SK-N-SH (cell line): ENCODE data around the gene TPSAB1. TPM values are rescaled to one million over a fixed set of nuclear protein-coding genes. Genes with fewer than 3 reads are reported as not detected.

Experiments used
- CTCF ChIA-PET: fragments of 300-600, 350-600 bp; formaldehyde crosslinking; extraction: SDS; loops from one replicate; lab custom pipeline; 2021; lab: Yijun Ruan, JAX
- POLR2A ChIA-PET: fragments of 350-600 bp; sonication (Branson Sonifier 250); formaldehyde crosslinking; extraction: SDS; loops from one replicate; lab custom pipeline; 2020; ENCODE audit warnings: antibody characterized with exemption, inconsistent platforms; lab: Yijun Ruan, JAX
- DNase-seq: peaks from one replicate; pipeline ENCODE4 v3.0.0; 2012
- H2AFZ ChIP-seq: fragments of 200-600 bp; sonication (generic); 2 replicates; pipeline ENCODE4 v1.8.1; 2016; ENCODE audit warnings: antibody characterized with exemption, mild to moderate bottlenecking, low read depth
- H3F3A ChIP-seq: fragments of 200-600 bp; sonication (generic); replicated peaks from 2 replicates; pipeline ENCODE3; 2016; ENCODE audit warnings: antibody characterized with exemption, mild to moderate bottlenecking; ENCODE audit not compliant: insufficient read depth
- H3K27ac ChIP-seq, 2 experiments: fragments of 200-500 bp in 1 of 2; fragments of 200-600 bp in 1 of 2; sonication (Bioruptor generic) in 1 of 2; sonication (generic), shearing (Covaris generic) in 1 of 2; 2 replicates each; pipeline versions ENCODE4 v1.5.1 to v1.6.1; 2014 to 2016; ENCODE audit warnings: low read depth in 2 of 2, inconsistent platforms in 1 of 2, low read length in 1 of 2, mild to moderate bottlenecking in 1 of 2, mixed read lengths in 1 of 2
- H3K27me3 ChIP-seq: fragments of 200-600 bp; sonication (generic), shearing (Covaris generic); 2 replicates; pipeline ENCODE4 v1.6.1; 2016; ENCODE audit warnings: mixed run types; ENCODE audit not compliant: insufficient read depth
- H3K36me3 ChIP-seq, 2 experiments: fragments of 200-500 bp in 1 of 2; fragments of 200-600 bp in 1 of 2; sonication (Bioruptor generic) in 1 of 2; sonication (generic) in 1 of 2; replicated peaks in 1 of 2; 2 replicates each; pipeline versions ENCODE3 to v1.5.1; 2014 to 2016; ENCODE audit warnings: low read length in 1 of 2, mild to moderate bottlenecking in 1 of 2; ENCODE audit not compliant: insufficient read depth in 2 of 2, control insufficient read depth in 1 of 2
- H3K4me1 ChIP-seq, 2 experiments: fragments of 200-500 bp in 1 of 2; fragments of 200-600 bp in 1 of 2; sonication (Bioruptor generic) in 1 of 2; sonication (generic), shearing (Covaris generic) in 1 of 2; 2 replicates each; pipeline versions ENCODE4 v1.5.1 to v1.6.1; 2014 to 2016; ENCODE audit warnings: low read depth in 1 of 2, low read length in 1 of 2, mixed run types in 1 of 2; ENCODE audit not compliant: insufficient read depth in 2 of 2, control insufficient read depth in 1 of 2
- H3K4me2 ChIP-seq: fragments of 200-600 bp; sonication (generic), shearing (Covaris generic); 2 replicates; pipeline ENCODE4 v1.6.1; 2017; ENCODE audit warnings: mixed run types
- H3K4me3 ChIP-seq, 2 experiments: fragments of 200-500 bp in 1 of 2; fragments of 200-600 bp in 1 of 2; sonication (Bioruptor generic) in 1 of 2; sonication (generic), shearing (Covaris generic) in 1 of 2; 2 replicates each; pipeline versions ENCODE4 v1.5.1 to v1.8.1; 2014 to 2016; ENCODE audit warnings: low read depth in 2 of 2, inconsistent platforms in 1 of 2, low read length in 1 of 2, mild to moderate bottlenecking in 1 of 2, mixed read lengths in 1 of 2, moderate library complexity in 1 of 2
- H3K79me2 ChIP-seq: fragments of 200-600 bp; sonication (generic); 2 replicates; pipeline ENCODE4 v1.8.1; 2017; ENCODE audit warnings: mild to moderate bottlenecking; ENCODE audit not compliant: insufficient read depth
- H3K9ac ChIP-seq: fragments of 200-600 bp; sonication (generic); 2 replicates; pipeline ENCODE4 v1.6.1; 2017; ENCODE audit warnings: mixed run types
- H3K9me2 ChIP-seq: fragments of 200-600 bp; sonication (generic); 2 replicates; pipeline ENCODE4 v1.6.1; 2017; ENCODE audit warnings: mixed run types
- H3K9me3 ChIP-seq: fragments of 200-600 bp; sonication (generic); 2 replicates; pipeline ENCODE4 v1.6.1; 2017; ENCODE audit warnings: mixed run types, mild to moderate bottlenecking, moderate library complexity
- H4K20me1 ChIP-seq: fragments of 200-600 bp; sonication (generic); 2 replicates; pipeline ENCODE4 v1.6.1; 2017; ENCODE audit warnings: mild to moderate bottlenecking, mixed run types; ENCODE audit not compliant: insufficient read depth
- CTCF ChIP-seq: fragments of 200-600 bp; sonication (generic); IDR thresholded peaks from 2 replicates; pipeline ENCODE4 v1.6.1; 2017; ENCODE audit warnings: antibody characterized with exemption, mild to moderate bottlenecking, moderate library complexity
- FOXJ3 ChIP-seq: sonication (generic); formaldehyde crosslinking; IDR thresholded peaks from 2 replicates; pipeline ENCODE4 v1.5.1; 2020; ENCODE audit warnings: mild to moderate bottlenecking, missing genetic modification reagents
- GABPA ChIP-seq: IDR thresholded peaks from 2 replicates; pipeline ENCODE4 v1.4.0; 2012; ENCODE audit warnings: low read depth, mild to moderate bottlenecking
- IRF3 ChIP-seq: fragments of 150-350 bp; IDR thresholded peaks from 2 replicates; pipeline ENCODE4 v1.6.1; 2016; ENCODE audit warnings: mild to moderate bottlenecking, low read depth, low read length
- JUND ChIP-seq: IDR thresholded peaks from 2 replicates; pipeline ENCODE4 v1.4.0; 2012
- MXI1 ChIP-seq: IDR thresholded peaks from 2 replicates; pipeline ENCODE4 v1.6.1; 2012; ENCODE audit warnings: mild to moderate bottlenecking, low read depth, low read length, improper control_type of control experiment
- REST ChIP-seq: IDR thresholded peaks from 2 replicates; pipeline ENCODE4 v1.6.1; 2012; ENCODE audit warnings: mild to moderate bottlenecking, low read depth, low read length, moderate library complexity
- SIN3A ChIP-seq: IDR thresholded peaks from 2 replicates; pipeline ENCODE4 v1.6.1; 2012; ENCODE audit warnings: low read depth, mild to moderate bottlenecking, low read length, moderate library complexity, borderline replicate concordance
- WGBS: methylation state at CpG from one replicate; pipeline ENCODE4 v1.1.6; 2017; ENCODE audit warnings: low lambda C conversion rate; 5-methylcytosine and 5-hydroxymethylcytosine counted together
- polyA plus RNA-seq, 3 experiments: library from polyadenylated mRNA; depleted of rRNA; stranded (reverse); fragments of >200 nt; gene quantifications; 2 replicates each; pipeline ENCODE4 v1.2.3, GENCODE V29; 2012

Gene TPSAB1
- polyA plus RNA-seq, 1 of the 3 experiments (the other 2 are of a cell fraction), result not detected

- Histone ChIP-seq H3K9ac (no peak overlapping the region), H3K4me3 (no peak overlapping the region), H3K4me1 (no peaks in the 10 kb centered on the region), H3K9me2 (no peaks in the 10 kb centered on the region), H3K27ac (no peak overlapping the region), H3K36me3 (no peaks in the 10 kb centered on the region), H3K27me3 (peaks cover 75% of the 10 kb centered on the region), H2AFZ (no peak overlapping the region), H3K79me2 (no peaks in the 10 kb centered on the region), H4K20me1 (0 out of 2 replicates have a peak, but pooled peaks cover 2% of the 10 kb centered on the region), H3K9me3 (no peaks in the 10 kb centered on the region), H3K4me2 (no peak overlapping the region), H3F3A (no peaks in the 10 kb centered on the region)
- POLR2A ChIA-PET, result interaction anchor here (1.0 kb wide), 1 partner anchor 94 kb away, joined by 3 read pairs; no protein-coding TSS in a partner anchor
- DNase-seq, result no peak
- CTCF ChIA-PET, result interaction anchor here (0.6 to 2.1 kb wide), 3 partner anchors 8 to 11 kb away, joined by 3 to 5 read pairs (median 3); no protein-coding TSS in a partner anchor
- no peak for TF ChIP-seq JUND
- 10% methylated on average over 2 of the region's 9 CpGs for WGBS
Measured at GRCh38 chr16:1206326-1206725, 34.2 kb upstream of the TPSAB1 start.

GRCh38 chr16:1206786-1207185, 33.7 kb upstream of the TPSAB1 start:
- DNase-seq, result no peak
- no peak for TF ChIP-seq GABPA
- no peak for TF ChIP-seq MXI1
- no peak for TF ChIP-seq REST
- TF ChIP-seq IRF3, result no peak
- TF ChIP-seq CTCF, result no peak
- no peak for TF ChIP-seq FOXJ3 (CRISPR knock-in tag)
- TF ChIP-seq SIN3A, result no peak
- no peaks in the 10 kb centered on the region for H3K9me2 ChIP-seq
- peaks cover 71% of the 10 kb centered on the region for H3K27me3 ChIP-seq
- no peaks in the 10 kb centered on the region for H3K79me2 ChIP-seq
- H3K4me2 ChIP-seq, result no peak overlapping the region
- ChIA-PET POLR2A (interaction anchor here (1.0 kb wide), 1 partner anchor 95 kb away, joined by 3 read pairs; no protein-coding TSS in a partner anchor), CTCF (interaction anchor here (2.1 kb wide), 1 partner anchor 11 kb away, joined by 5 read pairs; no protein-coding TSS in a partner anchor)
- H3K9me3 ChIP-seq, result no peaks in the 10 kb centered on the region
- 0 out of 2 replicates have a peak, but pooled peaks cover 2% of the 10 kb centered on the region for H4K20me1 ChIP-seq
- H3K4me3 ChIP-seq, result no peak overlapping the region
- H3K9ac ChIP-seq, result no peak overlapping the region
- no peak overlapping the region for H2AFZ ChIP-seq
- H3F3A ChIP-seq, result no peaks in the 10 kb centered on the region
- WGBS, result 29% methylated on average over 15 of the region's 16 CpGs
- no peaks in the 10 kb centered on the region for H3K4me1 ChIP-seq
- H3K27ac ChIP-seq, result no peak overlapping the region
- no peaks in the 10 kb centered on the region for H3K36me3 ChIP-seq
